Loucy (cell line): ENCODE data around the gene APRT.
A peak's percentile ranks its signal among the peaks of the same experiment; 100 is the strongest.

Experiments used
- H2AFZ ChIP-seq: fragments of 200-600 bp; sonication (generic); 2 replicates; pipeline ENCODE4 v1.6.0; 2016; ENCODE audit warnings: antibody characterized with exemption, mild to moderate bottlenecking, low read length, moderate library complexity
- H3F3A ChIP-seq: fragments of 200-600 bp; 2 replicates; pipeline ENCODE4 v1.6.0; 2016; ENCODE audit warnings: antibody characterized with exemption, low read depth, mild to moderate bottlenecking
- H3K27me3 ChIP-seq: fragments of 200-600 bp; sonication (generic); 2 replicates; pipeline ENCODE4 v1.6.1; 2014; ENCODE audit warnings: low read length, mild to moderate bottlenecking; ENCODE audit not compliant: insufficient read depth, poor library complexity, severe bottlenecking
- H3K36me3 ChIP-seq: fragments of 200-600 bp; sonication (generic); 2 replicates; pipeline ENCODE4 v1.6.1; 2016; ENCODE audit warnings: low read length; ENCODE audit not compliant: insufficient read depth
- H3K4me1 ChIP-seq: fragments of 200-600 bp; sonication (generic); 2 replicates; pipeline ENCODE4 v1.5.1; 2014; ENCODE audit warnings: low read length, mild to moderate bottlenecking; ENCODE audit not compliant: insufficient read depth, poor library complexity, severe bottlenecking
- H3K4me2 ChIP-seq: fragments of 200-600 bp; sonication (generic); 2 replicates; pipeline ENCODE4 v1.6.0; 2014; ENCODE audit warnings: antibody characterized with exemption, low read length, low read depth, mild to moderate bottlenecking; ENCODE audit not compliant: poor library complexity, severe bottlenecking
- H3K4me3 ChIP-seq: fragments of 200-600 bp; sonication (generic); 2 replicates; pipeline ENCODE4 v1.5.1; 2014; ENCODE audit warnings: low read length, mild to moderate bottlenecking, mixed read lengths; ENCODE audit not compliant: poor library complexity, severe bottlenecking
- H3K79me2 ChIP-seq: fragments of 200-600 bp; sonication (generic); 2 replicates; pipeline ENCODE4 v1.6.1; 2014; ENCODE audit warnings: low read length; ENCODE audit not compliant: insufficient read depth
- H3K9ac ChIP-seq: fragments of 200-600 bp; sonication (generic); 2 replicates; pipeline ENCODE4 v1.6.0; 2014; ENCODE audit warnings: mild to moderate bottlenecking, low read depth, low read length, moderate library complexity; ENCODE audit not compliant: poor library complexity, severe bottlenecking
- H3K9me2 ChIP-seq: fragments of 200-600 bp; sonication (generic); replicated peaks from 2 replicates; pipeline ENCODE4 v1.6.1; 2016; ENCODE audit warnings: low read depth, low read length, mixed read lengths
- H3K9me3 ChIP-seq: fragments of 200-600 bp; sonication (generic); 2 replicates; pipeline ENCODE4 v1.6.1; 2014; ENCODE audit warnings: mild to moderate bottlenecking, antibody characterized with exemption, low read length, low read depth; ENCODE audit not compliant: insufficient read depth
- H4K20me1 ChIP-seq: fragments of 200-600 bp; sonication (generic); 2 replicates; pipeline ENCODE4 v1.6.0; 2014; ENCODE audit warnings: antibody characterized with exemption, low read length, mild to moderate bottlenecking; ENCODE audit not compliant: insufficient read depth, poor library complexity, severe bottlenecking
- EZH2phosphoT487 ChIP-seq: fragments of 200-600 bp; IDR thresholded peaks from 2 replicates; pipeline ENCODE4 v1.6.1; 2018; ENCODE audit warnings: antibody characterized with exemption, mild to moderate bottlenecking, moderate library complexity, borderline replicate concordance
- TF ChIP-seq, protein P1 (sequence below): fragments of 200-600 bp; sonication (generic); conservative IDR thresholded peaks from 2 replicates; pipeline ENCODE4 v1.5.1; 2014; ENCODE audit warnings: mild to moderate bottlenecking, antibody characterized with exemption, low read length

APRT gene

DNA sequence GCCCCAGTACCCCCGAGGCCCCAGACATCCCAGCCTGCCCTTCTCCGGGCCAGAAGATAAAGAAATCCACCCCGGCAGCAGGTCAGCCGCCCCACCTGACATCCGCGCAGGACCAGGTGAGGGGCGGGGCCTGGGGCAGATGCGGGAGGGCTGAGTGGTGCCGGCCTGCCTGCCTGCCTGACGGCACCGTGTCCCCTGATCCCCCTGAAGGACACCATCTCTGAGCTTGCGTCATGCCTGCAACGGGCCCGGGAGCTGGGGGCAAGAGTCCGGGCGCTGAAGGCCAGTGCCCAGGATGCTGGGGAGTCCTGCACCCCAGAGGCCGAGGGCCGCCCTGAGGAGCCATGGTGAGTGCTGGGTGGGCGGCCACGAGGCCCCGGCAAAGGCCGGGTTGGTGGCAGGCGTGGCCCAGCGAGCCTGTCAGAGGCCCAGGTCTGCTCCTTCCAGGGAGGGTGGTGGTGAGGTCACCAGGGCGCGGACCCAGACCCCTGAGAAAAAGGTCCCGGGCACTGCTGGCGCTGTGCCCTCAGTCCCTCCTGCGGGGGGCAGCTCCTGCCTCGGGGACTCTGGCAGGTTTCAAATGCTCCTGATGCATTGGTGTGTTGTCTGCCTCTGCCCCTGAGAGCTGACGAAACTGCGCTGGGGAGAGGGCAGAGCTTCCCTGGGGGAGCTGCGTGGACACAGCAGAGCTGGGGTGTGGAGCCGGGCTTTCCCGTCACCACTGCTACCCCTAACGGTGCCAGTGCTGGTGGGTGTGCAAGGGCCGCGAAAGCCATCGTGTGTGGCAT is 7.0 kb downstream of the APRT start:
- Histone ChIP-seq H3K4me2 (peak overlapping the region; percentile 66), H3K4me1 (peaks cover 19% of the 10 kb centered on the region), H3K27me3 (no peaks in the 10 kb centered on the region), H3F3A (peaks cover 4% of the 10 kb centered on the region), H3K9ac (peak overlapping the region; percentile 79), H2AFZ (no peak overlapping the region), H3K36me3 (peaks cover 21% of the 10 kb centered on the region; the same call in 1 of the 2 replicates), H3K9me3 (no peaks in the 10 kb centered on the region), H3K4me3 (peak overlapping the region; percentile 79), H4K20me1 (peaks cover 45% of the 10 kb centered on the region), H3K79me2 (peaks cover 76% of the 10 kb centered on the region), H3K9me2 (no peaks in the 10 kb centered on the region)
- no peak for TF ChIP-seq EZH2phosphoT487
- TF ChIP-seq, protein P1, sequence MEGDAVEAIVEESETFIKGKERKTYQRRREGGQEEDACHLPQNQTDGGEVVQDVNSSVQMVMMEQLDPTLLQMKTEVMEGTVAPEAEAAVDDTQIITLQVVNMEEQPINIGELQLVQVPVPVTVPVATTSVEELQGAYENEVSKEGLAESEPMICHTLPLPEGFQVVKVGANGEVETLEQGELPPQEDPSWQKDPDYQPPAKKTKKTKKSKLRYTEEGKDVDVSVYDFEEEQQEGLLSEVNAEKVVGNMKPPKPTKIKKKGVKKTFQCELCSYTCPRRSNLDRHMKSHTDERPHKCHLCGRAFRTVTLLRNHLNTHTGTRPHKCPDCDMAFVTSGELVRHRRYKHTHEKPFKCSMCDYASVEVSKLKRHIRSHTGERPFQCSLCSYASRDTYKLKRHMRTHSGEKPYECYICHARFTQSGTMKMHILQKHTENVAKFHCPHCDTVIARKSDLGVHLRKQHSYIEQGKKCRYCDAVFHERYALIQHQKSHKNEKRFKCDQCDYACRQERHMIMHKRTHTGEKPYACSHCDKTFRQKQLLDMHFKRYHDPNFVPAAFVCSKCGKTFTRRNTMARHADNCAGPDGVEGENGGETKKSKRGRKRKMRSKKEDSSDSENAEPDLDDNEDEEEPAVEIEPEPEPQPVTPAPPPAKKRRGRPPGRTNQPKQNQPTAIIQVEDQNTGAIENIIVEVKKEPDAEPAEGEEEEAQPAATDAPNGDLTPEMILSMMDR = no peak

DNA sequence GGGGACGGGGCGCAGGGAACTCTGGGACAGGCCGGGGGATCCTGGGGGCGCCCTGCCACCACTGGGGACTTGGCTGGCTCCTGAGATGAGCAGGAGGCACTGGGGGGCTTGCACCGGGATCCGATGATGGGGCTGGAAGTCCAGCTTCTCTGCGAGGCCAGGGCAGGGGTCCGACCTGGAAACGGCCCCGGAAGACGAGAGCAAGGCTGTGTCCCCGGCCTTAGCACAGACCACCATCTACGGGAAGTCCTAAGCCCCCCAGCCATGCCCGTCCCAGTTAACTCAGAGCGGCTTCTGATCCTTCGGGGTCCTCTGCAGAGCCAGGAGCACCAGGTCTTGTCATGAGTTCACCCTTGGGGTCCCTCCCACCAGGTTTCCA is 7.6 kb downstream of the APRT start:
- H3K9me2 ChIP-seq = no peaks in the 10 kb centered on the region
- no peaks in the 10 kb centered on the region for H3K9me3 ChIP-seq
- H3K79me2 ChIP-seq = peaks cover 71% of the 10 kb centered on the region
- peak overlapping the region; percentile 79 for H3K9ac ChIP-seq
- peaks cover 39% of the 10 kb centered on the region for H4K20me1 ChIP-seq
- H3K4me1 ChIP-seq = peaks cover 24% of the 10 kb centered on the region
- H3F3A ChIP-seq = peaks cover 4% of the 10 kb centered on the region
- peaks cover 16% of the 10 kb centered on the region; the same call in 1 of the 2 replicates for H3K36me3 ChIP-seq
- no peaks in the 10 kb centered on the region for H3K27me3 ChIP-seq
- no peak overlapping the region for H2AFZ ChIP-seq
- peak overlapping the region; percentile 79 for H3K4me3 ChIP-seq
- TF ChIP-seq EZH2phosphoT487 = no peak
- TF ChIP-seq, protein P1 = no peak
- H3K4me2 ChIP-seq = peak overlapping the region; percentile 66

DNA sequence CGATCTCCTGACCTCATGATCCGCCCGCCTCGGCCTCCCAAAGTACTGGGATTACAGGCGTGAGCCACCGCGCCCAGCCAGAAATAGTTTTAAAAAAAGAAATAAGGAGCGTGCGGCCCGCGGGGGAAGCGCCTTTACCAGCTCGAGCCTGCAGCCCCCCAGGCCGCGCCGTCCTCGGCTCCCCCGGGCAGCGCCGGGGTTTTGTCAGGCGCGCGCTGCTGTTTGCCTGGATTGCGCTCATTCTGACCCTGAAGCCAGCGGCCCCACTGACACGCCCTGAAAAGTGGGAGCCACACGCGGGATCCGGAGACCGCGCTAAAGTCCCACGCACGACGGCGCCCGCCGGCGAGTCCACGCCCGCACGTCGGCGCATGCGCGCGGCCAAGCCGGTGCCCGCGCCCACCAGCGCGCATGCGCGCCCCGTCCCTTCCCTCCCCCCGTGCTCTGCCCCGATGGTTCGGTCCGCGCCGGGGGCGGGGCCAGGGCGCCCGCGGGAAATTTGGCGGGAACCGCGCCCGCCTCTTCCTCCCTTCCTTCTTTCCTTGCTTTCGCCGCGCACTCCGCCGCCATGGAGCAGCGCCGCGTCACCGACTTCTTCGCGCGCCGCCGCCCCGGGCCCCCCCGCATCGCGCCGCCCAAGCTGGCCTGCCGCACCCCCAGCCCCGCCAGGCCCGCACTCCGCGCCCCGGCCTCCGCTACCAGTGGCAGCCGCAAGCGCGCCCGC is 8.3 kb downstream of the APRT start, which contains the start of gene CDT1:
Gene CDT1, plus strand, starts transcription at position 526 of the 724 bp plus-strand sequence. Its CDS starts 43 bp downstream, at position 569.
- Histone ChIP-seq H3K4me1 (peaks cover 32% of the 10 kb centered on the region), H3K4me2 (peak within 1 kb of the TSS; percentile 75), H3K4me3 (peak within 1 kb of the TSS; percentile 79), H2AFZ (no peak within 1 kb of the TSS), H3K79me2 (peaks cover 74% of the 10 kb centered on the region), H3K9me3 (no peaks in the 10 kb centered on the region), H3K36me3 (peaks cover 14% of the 10 kb centered on the region; the same call in 1 of the 2 replicates), H3K27me3 (no peaks in the 10 kb centered on the region), H3K9me2 (no peaks in the 10 kb centered on the region), H4K20me1 (peaks cover 37% of the 10 kb centered on the region), H3K9ac (peak within 1 kb of the TSS; percentile 96), H3F3A (peaks cover 4% of the 10 kb centered on the region)
- TF ChIP-seq EZH2phosphoT487 = no peak
- TF ChIP-seq, protein P1 = no peak
